Nucleus accumbens (tissue), 56 donors: Measurements from ENCODE around the gene PTPN23.
A peak's percentile ranks its signal among the peaks of the same experiment; 100 is the strongest.
"Not testable (repeated sequence)": the region's sequence is repeated elsewhere in the genome, so short reads cannot be mapped to it uniquely, and the experiment has no call there.

Experiments
- DNase-seq, 56 donors: peaks; one replicate each; lab custom pipeline; 2025; lab: John Stamatoyannopoulos, UW

The PTPN23 gene

GRCh38 chr3:47434849-47435248 lies 54.0 kb downstream of the PTPN23 start:
- no peak for DNase-seq

GRCh38 chr3:47436180-47436579 lies 55.4 kb downstream of the PTPN23 start:
- no peak for DNase-seq

DNA sequence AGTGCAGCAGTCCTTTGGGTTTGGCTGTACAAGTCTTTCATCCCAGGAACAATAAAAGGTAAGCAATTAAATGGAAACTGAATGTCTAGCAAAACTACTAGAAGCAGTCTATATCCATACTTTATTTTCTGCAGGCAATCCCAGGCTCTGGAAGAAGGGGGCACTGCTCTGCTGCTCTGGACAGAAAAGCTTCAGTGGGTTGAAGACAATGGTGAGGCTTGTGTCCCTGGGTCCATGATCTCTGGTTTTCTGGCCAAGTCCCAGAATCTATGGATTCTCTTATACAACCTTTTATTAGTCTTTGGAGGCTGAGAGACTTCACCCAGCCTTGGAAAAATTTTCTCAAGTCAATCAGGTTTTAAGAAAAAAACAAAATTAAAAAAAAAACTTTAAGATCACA lies 59.3 kb downstream of the PTPN23 start:
- peak in 29 of 56 donors; percentile 8 to 59 (median 34) for DNase-seq

GRCh38 chr3:47441796-47442551 lies 61.2 kb downstream of the PTPN23 start:
- no peak for DNase-seq

GRCh38 chr3:47443611-47443995 lies 62.8 kb downstream of the PTPN23 start:
- DNase-seq, result no peak

GRCh38 chr3:47444103-47444502 lies 63.3 kb downstream of the PTPN23 start:
- DNase-seq, result no peak

DNA sequence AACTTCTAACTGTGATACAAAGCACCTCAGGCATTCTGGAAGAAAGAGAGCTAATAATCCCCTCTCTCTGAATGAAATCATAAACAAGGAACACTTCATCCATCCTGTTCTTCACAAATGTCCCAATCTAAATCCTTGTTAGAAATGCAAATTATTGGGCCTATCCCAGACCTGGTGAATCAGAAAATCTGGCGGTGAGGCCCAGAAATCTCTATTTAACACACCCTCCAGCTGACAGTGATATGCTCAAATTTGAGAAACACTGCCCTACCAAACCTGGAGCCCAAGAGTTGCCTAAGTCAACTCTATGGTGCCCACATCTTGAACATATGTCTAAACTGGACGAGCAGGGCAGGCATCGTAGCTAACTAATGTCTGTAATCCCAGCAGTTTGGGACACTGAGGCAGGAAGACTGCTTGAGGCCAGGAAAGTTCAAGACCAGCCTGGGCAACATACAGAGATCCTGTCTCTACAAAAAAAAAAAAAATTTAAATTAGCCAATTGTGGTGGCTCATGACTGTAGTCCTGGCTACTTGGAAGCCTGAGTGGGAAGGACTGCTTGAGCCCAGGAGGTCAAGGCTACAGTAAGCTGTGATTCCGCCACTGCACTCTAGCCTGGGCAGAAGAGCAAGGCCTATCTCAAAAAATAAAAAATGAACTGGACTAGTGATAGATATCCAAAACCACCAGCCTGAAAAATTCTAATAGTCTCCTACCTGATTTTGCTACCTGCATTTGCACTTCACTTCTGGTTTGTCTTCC lies 71.8 kb downstream of the PTPN23 start:
- DNase-seq, result no peak

GRCh38 chr3:47455806-47456452 lies 75.1 kb downstream of the PTPN23 start:
- no peak for DNase-seq

DNA sequence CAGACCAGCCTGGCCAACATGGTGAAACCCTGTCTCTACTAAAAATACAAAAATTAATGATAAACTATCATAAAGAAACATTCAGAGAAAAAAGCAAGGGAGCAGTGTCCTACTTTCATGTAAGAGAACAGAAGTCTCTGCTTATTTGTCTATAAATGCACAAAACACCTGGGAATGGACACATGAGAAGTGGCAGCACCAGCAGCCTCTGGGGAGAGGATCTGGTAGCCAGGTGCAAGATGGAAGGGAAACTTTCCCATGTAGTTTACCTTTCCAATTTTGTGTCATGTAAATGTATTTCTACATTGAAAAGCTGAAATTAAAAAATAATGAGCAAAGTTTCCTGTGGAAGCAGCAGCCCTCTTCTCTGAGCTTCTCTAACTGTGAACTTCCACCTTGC lies 76.2 kb downstream of the PTPN23 start:
- DNase-seq, result no peak

- not testable (repeated sequence) for DNase-seq
These were observed 78.8 kb downstream of the PTPN23 start for GRCh38 chr3:47459534-47460085.
